Omental fat pad (tissue), 4 donors: ENCODE measurements around the gene NWD2. TPM values are rescaled to one million over a fixed set of nuclear protein-coding genes. Genes with fewer than 3 reads are reported as not detected.

Experiments
- ATAC-seq: fragments of 150-250 bp; one replicate; pipeline ENCODE4 v1.9.1; 2016; ENCODE audit warnings: mild to moderate bottlenecking, moderate library complexity; ENCODE audit not compliant: low FRiP score
- DNase-seq: peaks from one replicate; pipeline ENCODE4 v3.0.0-alpha.2; 2019; ENCODE audit warnings: low spot score
- total RNA-seq, 4 donors: library from RNA; depleted of rRNA; stranded (reverse); fragments of >200 nt; gene quantifications; one replicate each; pipeline ENCODE4 v1.1.0, GENCODE V29; 2016
- TF ChIP-seq, protein P1 (sequence below), 3 donors: fragments of 450-650 bp; IDR thresholded peaks; one replicate each; pipeline ENCODE4 v1.5.1; 2016 to 2017; ENCODE audit warnings: antibody characterized with exemption in 3 of 3, mild to moderate bottlenecking in 3 of 3, moderate library complexity in 2 of 3

Gene NWD2
- total RNA-seq, 4 donors from 2014 or later = 2.0 to 21.2 (median 11.4) TPM

DNA sequence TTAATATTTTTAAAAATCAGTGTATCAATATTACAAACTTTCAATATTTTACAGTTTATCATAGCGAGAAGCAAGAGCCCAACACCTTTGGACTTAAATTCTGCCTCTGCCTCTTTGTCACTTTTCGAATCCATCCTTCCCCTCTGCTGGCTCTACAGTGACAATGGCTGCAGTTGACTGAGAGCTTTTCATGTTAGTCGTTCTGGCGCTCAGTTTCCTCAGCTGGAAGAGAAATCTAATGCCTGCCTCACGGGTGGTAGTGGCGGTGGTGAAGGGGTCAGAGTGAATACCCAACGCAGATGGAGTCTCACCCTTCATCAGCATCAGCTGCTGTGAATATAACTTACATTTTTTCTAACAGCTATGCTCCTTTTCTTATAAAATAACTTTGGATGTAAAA, 144.8 kb downstream of the NWD2 start:
- TF ChIP-seq, protein P1, sequence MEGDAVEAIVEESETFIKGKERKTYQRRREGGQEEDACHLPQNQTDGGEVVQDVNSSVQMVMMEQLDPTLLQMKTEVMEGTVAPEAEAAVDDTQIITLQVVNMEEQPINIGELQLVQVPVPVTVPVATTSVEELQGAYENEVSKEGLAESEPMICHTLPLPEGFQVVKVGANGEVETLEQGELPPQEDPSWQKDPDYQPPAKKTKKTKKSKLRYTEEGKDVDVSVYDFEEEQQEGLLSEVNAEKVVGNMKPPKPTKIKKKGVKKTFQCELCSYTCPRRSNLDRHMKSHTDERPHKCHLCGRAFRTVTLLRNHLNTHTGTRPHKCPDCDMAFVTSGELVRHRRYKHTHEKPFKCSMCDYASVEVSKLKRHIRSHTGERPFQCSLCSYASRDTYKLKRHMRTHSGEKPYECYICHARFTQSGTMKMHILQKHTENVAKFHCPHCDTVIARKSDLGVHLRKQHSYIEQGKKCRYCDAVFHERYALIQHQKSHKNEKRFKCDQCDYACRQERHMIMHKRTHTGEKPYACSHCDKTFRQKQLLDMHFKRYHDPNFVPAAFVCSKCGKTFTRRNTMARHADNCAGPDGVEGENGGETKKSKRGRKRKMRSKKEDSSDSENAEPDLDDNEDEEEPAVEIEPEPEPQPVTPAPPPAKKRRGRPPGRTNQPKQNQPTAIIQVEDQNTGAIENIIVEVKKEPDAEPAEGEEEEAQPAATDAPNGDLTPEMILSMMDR (IDR thresholded peaks at IDR 0.05) = no peak
- no peak for ATAC-seq
- DNase-seq = no peak

DNA sequence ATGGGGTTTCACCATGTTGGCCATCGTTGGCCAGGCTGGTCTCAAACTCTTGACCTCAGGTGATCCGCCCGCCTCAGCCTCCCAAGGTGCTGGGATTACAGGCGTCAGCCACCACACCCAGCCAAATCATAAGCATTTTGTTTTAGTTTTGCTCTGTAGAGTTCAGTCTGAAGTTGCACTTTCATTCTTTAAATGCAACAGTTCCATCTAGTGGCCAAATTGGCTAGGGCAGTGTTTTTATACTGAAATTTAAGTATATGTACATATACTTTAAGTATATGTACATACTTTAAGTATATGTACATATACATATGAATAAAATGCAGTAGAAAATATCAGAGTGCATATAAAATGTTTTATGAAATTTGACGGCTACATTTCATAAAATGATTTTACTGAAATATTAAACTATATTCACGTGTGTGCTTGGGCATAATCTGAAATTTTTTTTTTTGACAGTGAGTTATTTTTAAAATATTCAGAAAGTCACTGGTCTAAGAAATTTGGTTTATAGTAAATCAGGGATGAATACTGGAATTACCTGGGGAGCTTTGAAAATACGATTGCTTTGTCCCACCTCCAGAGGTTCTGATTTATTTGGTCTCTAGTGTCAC, 145.5 kb downstream of the NWD2 start:
- no peak for ATAC-seq
- no peak for DNase-seq
- TF ChIP-seq, protein P1 (IDR thresholded peaks at IDR 0.05) = no peak

DNA sequence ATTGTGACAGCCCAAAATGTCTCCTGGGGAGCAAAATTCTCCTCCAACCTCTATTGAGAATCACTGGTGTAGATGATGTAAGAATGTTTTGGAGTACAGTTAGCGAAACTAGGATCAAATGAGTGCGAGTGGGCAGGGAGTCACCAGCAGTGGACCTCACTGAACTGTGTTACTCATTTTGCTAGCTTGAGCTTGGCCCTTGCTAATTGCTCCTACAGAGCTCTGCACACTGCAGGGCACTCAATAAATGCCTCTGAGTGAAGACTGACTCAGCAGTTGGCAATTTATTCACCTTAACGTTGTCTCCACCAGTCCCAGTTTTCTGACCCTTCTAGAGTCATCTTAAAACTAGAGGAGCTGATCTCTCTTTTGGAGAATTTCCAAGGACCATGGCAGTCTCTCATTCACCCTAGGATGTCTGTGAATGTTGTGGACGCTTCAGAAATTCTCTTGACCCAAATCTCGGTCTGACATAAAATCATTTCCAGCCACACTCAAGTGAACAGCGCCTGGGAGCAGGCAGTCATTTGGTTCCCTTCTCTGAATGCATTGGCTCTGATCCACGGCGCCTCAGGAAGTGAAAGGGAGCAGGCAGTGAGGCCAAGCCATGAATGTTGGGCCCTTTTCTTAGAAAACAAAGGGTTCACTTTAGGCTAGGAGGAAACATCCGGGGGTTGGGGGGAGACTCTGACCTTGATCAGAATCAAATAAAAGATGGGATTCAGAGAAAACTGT, 148.1 kb downstream of the NWD2 start:
- ATAC-seq (no peak), DNase-seq (no peak)
- TF ChIP-seq, protein P1 (IDR thresholded peaks at IDR 0.05) = no peak

DNA sequence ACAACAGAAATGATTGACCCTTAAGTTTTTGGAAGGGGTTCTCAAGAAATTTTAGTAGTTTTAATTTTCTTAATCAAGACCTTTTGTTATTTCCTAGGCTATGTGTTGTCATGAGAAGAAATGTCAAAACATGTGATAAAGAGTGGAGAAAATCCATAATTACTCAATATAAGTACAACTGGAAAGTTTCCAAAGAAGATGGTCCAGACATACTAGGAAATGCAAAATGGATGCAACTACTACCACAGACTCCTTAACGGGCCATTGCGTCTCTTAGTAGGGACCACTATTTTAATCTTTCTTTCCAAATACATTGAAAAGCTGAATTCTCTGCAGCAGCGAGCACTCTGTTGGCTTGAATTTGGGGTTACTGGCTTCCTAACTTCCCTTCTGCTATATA, 148.8 kb downstream of the NWD2 start:
- ATAC-seq = no peak
- no peak for DNase-seq
- TF ChIP-seq, protein P1 (IDR thresholded peaks at IDR 0.05) = no peak

DNA sequence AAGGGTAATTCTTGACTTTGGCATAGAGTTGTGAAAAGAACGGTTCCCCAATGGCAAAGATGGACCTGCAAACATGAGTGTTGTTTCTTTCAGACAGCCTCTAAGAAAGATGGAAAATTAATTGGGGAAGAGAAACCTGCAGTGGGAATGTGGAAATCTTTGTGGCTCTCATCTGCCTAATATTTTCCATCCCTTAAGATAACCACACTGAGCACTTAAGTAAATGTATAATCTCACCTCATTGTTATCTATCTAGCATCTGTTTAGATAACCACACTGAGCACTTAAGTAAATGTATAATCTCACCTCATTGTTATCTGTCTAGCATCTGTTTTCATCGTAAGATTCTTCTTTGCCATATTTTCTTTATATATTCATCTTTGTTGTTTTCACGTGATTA, 149.3 kb downstream of the NWD2 start:
- ATAC-seq (no peak), DNase-seq (no peak)
- TF ChIP-seq, protein P1 (IDR thresholded peaks at IDR 0.05) = no peak

DNA sequence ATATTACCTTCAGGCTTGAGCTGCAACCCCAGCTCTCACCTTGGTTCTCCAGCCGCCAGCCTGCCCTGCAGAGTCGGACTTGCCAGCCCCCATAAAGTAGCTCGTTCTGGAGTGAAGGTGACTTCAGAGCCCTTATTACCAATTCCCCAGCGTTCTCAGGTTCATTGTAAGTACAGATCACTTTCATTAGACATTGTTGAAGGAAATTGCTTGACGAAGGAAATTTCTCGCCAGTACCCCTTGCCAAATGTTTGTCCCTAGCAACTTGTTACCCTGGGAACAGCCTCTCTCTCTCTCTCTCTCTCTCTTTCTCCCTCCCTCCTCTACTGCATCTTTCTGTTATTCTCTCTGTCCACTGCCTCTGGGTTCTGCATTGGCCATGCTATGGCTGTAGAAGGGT, 153.0 kb downstream of the NWD2 start:
- TF ChIP-seq, protein P1 (IDR thresholded peaks at IDR 0.05) = no peak
- ATAC-seq = no peak

More for the DNA sequence above, 153.0 kb downstream of the NWD2 start:
- DNase-seq = no peak
